Neural cell (in vitro differentiated cells): Measurements from ENCODE around the gene NAMPT. TPM values are rescaled to one million over a fixed set of nuclear protein-coding genes. Genes with fewer than 3 reads are reported as not detected.

Experiments used
- H2AFZ ChIP-seq: fragments of 200-600, 300-800 bp; sonication (generic), shearing (Covaris generic); 2 replicates; pipeline ENCODE4 v1.6.0; 2014; ENCODE audit warnings: low read depth, mild to moderate bottlenecking, antibody characterized with exemption, low read length, moderate library complexity
- H3F3A ChIP-seq: fragments of 200-600 bp; shearing (Covaris generic); 2 replicates; pipeline ENCODE4 v1.6.1; 2016; ENCODE audit warnings: mild to moderate bottlenecking, moderate library complexity, mixed read lengths, antibody characterized with exemption, low read length; ENCODE audit not compliant: insufficient read depth, poor library complexity, severe bottlenecking
- H3K27ac ChIP-seq: fragments of 200-600, 300-800 bp; sonication (generic), shearing (Covaris generic); 2 replicates; pipeline ENCODE4 v1.5.1; 2014; ENCODE audit warnings: mild to moderate bottlenecking, low read length, moderate library complexity
- H3K27me3 ChIP-seq: fragments of 300-800, 200-600 bp; sonication (generic), shearing (Covaris generic); 2 replicates; pipeline ENCODE4 v1.6.0; 2014; ENCODE audit warnings: mild to moderate bottlenecking, low read depth, low read length, moderate library complexity; ENCODE audit not compliant: insufficient read depth
- H3K36me3 ChIP-seq: fragments of 300-800, 200-600 bp; sonication (generic), shearing (Covaris generic); 2 replicates; pipeline ENCODE4 v1.5.1; 2014; ENCODE audit warnings: mild to moderate bottlenecking, antibody characterized with exemption, low read length, moderate library complexity; ENCODE audit not compliant: insufficient read depth
- H3K4me2 ChIP-seq: fragments of 300-800, 200-600 bp; sonication (generic), shearing (Covaris generic); 2 replicates; pipeline ENCODE4 v1.6.0; 2014; ENCODE audit warnings: mild to moderate bottlenecking, low read length
- H3K4me3 ChIP-seq: fragments of 300-800, 200-600 bp; sonication (generic), shearing (Covaris generic); 2 replicates; pipeline ENCODE4 v1.5.1; 2014; ENCODE audit warnings: mild to moderate bottlenecking, low read length, moderate library complexity
- H3K79me2 ChIP-seq: fragments of 200-600 bp; shearing (Covaris generic); replicated peaks from 2 replicates; pipeline ENCODE4 v1.6.0; 2014; ENCODE audit warnings: mild to moderate bottlenecking, low read length, moderate library complexity; ENCODE audit not compliant: insufficient read depth
- H3K9ac ChIP-seq: fragments of 300-800, 200-600 bp; sonication (generic), shearing (Covaris generic); 2 replicates; pipeline ENCODE4 v1.6.1; 2016; ENCODE audit warnings: mild to moderate bottlenecking, low read length, mixed read lengths
- H3K9me2 ChIP-seq: fragments of 200-600 bp; shearing (Covaris generic); 2 replicates; pipeline ENCODE4 v1.6.1; 2016; ENCODE audit warnings: mild to moderate bottlenecking, low read length, mixed read lengths; ENCODE audit not compliant: insufficient read depth
- H3K9me3 ChIP-seq: fragments of 200-600, 300-800 bp; sonication (generic), shearing (Covaris generic); 2 replicates; pipeline ENCODE4 v1.6.1; 2016; ENCODE audit warnings: mild to moderate bottlenecking, mixed run types, low read length, moderate library complexity, mixed read lengths
- H4K20me1 ChIP-seq: fragments of 200-600 bp; shearing (Covaris generic); 2 replicates; pipeline ENCODE4 v1.6.1; 2016; ENCODE audit warnings: mild to moderate bottlenecking, mixed run types; ENCODE audit not compliant: insufficient read depth
- CTCF ChIP-seq: fragments of 450-650 bp; IDR thresholded peaks from 2 replicates; pipeline ENCODE4 v1.5.1; 2014; ENCODE audit warnings: antibody characterized with exemption, mild to moderate bottlenecking, moderate library complexity; ENCODE audit not compliant: poor library complexity, severe bottlenecking
- EP300 ChIP-seq: fragments of 450-650 bp; conservative IDR thresholded peaks from 2 replicates; pipeline ENCODE4 v1.6.1; 2014; ENCODE audit warnings: antibody characterized with exemption, mild to moderate bottlenecking, moderate library complexity; ENCODE audit not compliant: poor library complexity, severe bottlenecking
- EZH2 ChIP-seq: fragments of 200-600, 300-800 bp; shearing (Covaris generic), sonication (generic); IDR thresholded peaks from 2 replicates; pipeline ENCODE4 v1.6.1; 2014; ENCODE audit warnings: antibody characterized with exemption, low read length, borderline replicate concordance, mild to moderate bottlenecking; ENCODE audit not compliant: insufficient read depth, poor library complexity, severe bottlenecking
- MXI1 ChIP-seq: fragments of 450-650 bp; conservative IDR thresholded peaks from 2 replicates; pipeline ENCODE4 v1.6.1; 2014; ENCODE audit warnings: antibody characterized with exemption, mild to moderate bottlenecking; ENCODE audit not compliant: poor library complexity, severe bottlenecking
- POLR2AphosphoS5 ChIP-seq: IDR thresholded peaks from 2 replicates; pipeline ENCODE4 v1.6.1; 2012
- RAD21 ChIP-seq: fragments of 450-650 bp; conservative IDR thresholded peaks from 2 replicates; pipeline ENCODE4 v1.6.1; 2014; ENCODE audit warnings: antibody characterized with exemption, mild to moderate bottlenecking, moderate library complexity
- REST ChIP-seq: IDR thresholded peaks from 2 replicates; pipeline ENCODE4 v1.6.1; 2012; ENCODE audit warnings: borderline replicate concordance
- SMC3 ChIP-seq: fragments of 450-650 bp; conservative IDR thresholded peaks from 2 replicates; pipeline ENCODE4 v1.6.1; 2014; ENCODE audit warnings: antibody characterized with exemption, mild to moderate bottlenecking, moderate library complexity; ENCODE audit not compliant: poor library complexity
- TAF1 ChIP-seq: IDR thresholded peaks from 2 replicates; pipeline ENCODE4 v1.6.1; 2012; ENCODE audit warnings: low read depth
- polyA plus RNA-seq: library from polyadenylated mRNA; depleted of rRNA; stranded (reverse); fragments of >200 nt; gene quantifications from 2 replicates; pipeline ENCODE4 v1.2.3, GENCODE V29; 2014

The NAMPT gene
- polyA plus RNA-seq, 1 donor from 2014 or later, result 34.0 TPM

GRCh38 chr7:106285855-106286492 is 1.2 kb upstream of the NAMPT start:
- TF ChIP-seq REST (no peak), RAD21 (no peak), POLR2AphosphoS5 (no peak), EP300 (no peak), TAF1 (no peak), CTCF (no peak), MXI1 (no peak), SMC3 (no peak), EZH2 (no peak)
- Histone ChIP-seq H3K4me2 (peak overlapping the region; percentile 49), H3K36me3 (no peaks in the 10 kb centered on the region), H3K27me3 (no peaks in the 10 kb centered on the region), H3K9me2 (no peaks in the 10 kb centered on the region), H3K9me3 (no peaks in the 10 kb centered on the region), H3F3A (peaks cover 7% of the 10 kb centered on the region), H3K79me2 (peaks cover 23% of the 10 kb centered on the region), H2AFZ (peak overlapping the region; percentile 84), H3K9ac (peak overlapping the region; percentile 88), H4K20me1 (no peaks in the 10 kb centered on the region), H3K27ac (peak overlapping the region; percentile 91), H3K4me3 (peak overlapping the region; percentile 83)

GRCh38 chr7:106285051-106285854 is 470 bp upstream of the NAMPT start:
- Histone ChIP-seq H3K4me2 (peak overlapping the region; percentile 49), H3K9ac (peak overlapping the region; percentile 88), H3K36me3 (no peaks in the 10 kb centered on the region), H3K27ac (peak overlapping the region; percentile 91), H3K27me3 (no peaks in the 10 kb centered on the region), H3K79me2 (peaks cover 29% of the 10 kb centered on the region), H3K4me3 (peak overlapping the region; percentile 83), H4K20me1 (no peaks in the 10 kb centered on the region), H3K9me3 (no peaks in the 10 kb centered on the region), H3F3A (peaks cover 7% of the 10 kb centered on the region), H2AFZ (peak overlapping the region; percentile 84), H3K9me2 (no peaks in the 10 kb centered on the region)
- TF ChIP-seq MXI1 (peak; percentile 93), RAD21 (peak; percentile 53), SMC3 (peak; percentile 51), TAF1 (no peak), EP300 (peak; percentile 50), CTCF (peak; percentile 19), EZH2 (no peak), POLR2AphosphoS5 (peak; percentile 63), REST (peak; percentile 64)
